KOPT-K1 (cell line): ENCODE data around the gene OTOG.

Source experiments
- H3K27ac ChIP-seq: fragments of 200-600 bp; sonication (generic); 2 replicates; pipeline ENCODE4 v1.5.1; 2016; ENCODE audit warnings: antibody characterized with exemption, mild to moderate bottlenecking, low read depth, low read length; ENCODE audit not compliant: poor library complexity, severe bottlenecking
- H3K36me3 ChIP-seq: fragments of 200-600 bp; sonication (generic); 2 replicates; pipeline ENCODE4 v1.5.1; 2017; ENCODE audit warnings: antibody characterized with exemption, mild to moderate bottlenecking, low read length, moderate library complexity; ENCODE audit not compliant: insufficient read depth
- H3K9me3 ChIP-seq: fragments of 200-600 bp; sonication (generic); 2 replicates; pipeline ENCODE4 v1.5.1; 2017; ENCODE audit warnings: antibody characterized with exemption, low read length, mild to moderate bottlenecking; ENCODE audit not compliant: insufficient read depth, poor library complexity, severe bottlenecking

Gene OTOG

DNA sequence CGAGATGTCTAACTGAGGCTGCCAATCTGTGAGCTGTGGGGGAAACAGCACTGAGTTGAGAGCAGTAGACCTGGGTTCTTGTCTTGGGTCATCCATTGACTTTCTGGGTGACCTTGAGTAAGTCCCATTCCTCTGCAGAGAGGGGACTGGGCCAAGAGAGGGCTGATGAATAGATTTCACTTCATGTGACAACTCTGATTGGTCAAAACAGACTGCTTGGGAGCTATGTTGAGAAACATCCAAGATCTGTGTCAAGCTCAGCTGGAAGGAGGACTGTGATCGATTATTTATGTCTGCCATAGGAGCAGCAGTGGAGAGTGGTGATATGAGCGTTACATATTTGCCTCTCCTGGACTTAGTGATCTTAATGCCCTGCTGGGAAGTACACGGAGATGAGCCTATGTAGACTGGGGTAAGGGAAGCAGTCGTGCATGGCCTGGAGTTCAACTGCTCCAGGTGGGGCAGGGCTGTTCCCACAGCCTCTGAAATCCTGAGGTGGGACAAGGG lies 47.7 kb downstream of the OTOG start:
- Histone ChIP-seq H3K9me3 (no peaks in the 10 kb centered on the region), H3K36me3 (no peaks in the 10 kb centered on the region)

DNA sequence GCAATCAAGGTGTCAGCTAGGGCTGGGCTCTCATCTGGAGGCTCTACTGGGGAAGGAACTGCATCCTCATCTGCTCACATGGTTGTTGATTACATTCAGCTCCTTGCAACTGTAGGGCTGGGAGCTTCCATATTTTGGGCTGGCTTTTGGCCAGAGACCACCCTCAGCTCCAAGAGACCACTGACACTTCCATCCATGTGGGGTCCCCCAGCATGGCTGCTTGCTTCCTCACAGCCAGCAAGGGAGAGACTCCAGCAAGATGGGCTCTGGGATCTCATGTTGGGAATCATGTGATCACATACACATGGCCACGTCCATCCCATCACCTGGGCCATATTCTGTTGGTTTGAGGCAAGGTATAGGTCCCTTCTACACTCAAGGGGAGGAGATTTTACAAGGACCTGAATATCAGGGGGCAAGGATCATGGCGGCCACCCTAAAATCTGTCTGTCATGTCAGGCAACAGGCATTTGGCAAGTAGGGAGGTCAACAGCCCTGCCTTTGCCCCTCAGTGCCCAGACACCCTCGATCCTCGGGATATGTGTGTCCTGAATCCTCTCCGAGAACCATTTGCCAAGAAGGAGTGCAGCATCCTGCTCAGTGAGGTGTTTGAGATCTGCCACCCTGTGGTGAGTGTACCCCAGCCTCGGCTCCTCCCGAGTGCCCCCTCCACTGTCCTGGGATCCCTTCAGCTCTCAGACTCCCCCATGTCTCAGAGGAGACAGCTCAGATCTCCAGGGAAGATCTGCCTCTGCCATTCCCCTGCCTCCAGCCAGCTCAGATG lies 48.7 kb downstream of the OTOG start:
- no peaks in the 10 kb centered on the region for H3K9me3 ChIP-seq

More for the DNA sequence above, 47.7 kb downstream of the OTOG start:
- no peak overlapping the region for H3K27ac ChIP-seq

DNA sequence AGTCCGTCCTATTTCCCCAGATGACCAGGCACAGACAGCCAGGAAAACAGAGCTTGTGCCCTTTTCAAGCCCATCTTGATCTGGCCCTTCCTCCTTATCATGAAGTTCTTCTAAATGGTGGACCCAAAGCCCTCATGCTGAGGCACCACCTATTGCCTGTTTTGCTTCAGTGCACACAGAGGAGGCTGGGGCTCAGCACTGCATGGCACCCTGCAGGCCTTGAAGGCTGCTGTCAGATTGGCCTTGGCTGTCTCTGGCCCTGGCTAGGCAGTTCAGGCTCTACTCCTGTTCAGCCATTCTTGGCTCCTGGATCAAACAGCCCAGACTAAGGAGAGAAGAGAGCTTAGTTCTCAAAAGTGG lies 49.2 kb downstream of the OTOG start:
- Histone ChIP-seq H3K27ac (no peak overlapping the region), H3K9me3 (no peaks in the 10 kb centered on the region), H3K36me3 (no peaks in the 10 kb centered on the region)

More for the DNA sequence above, 48.7 kb downstream of the OTOG start:
- H3K36me3 ChIP-seq, result no peaks in the 10 kb centered on the region
- no peak overlapping the region for H3K27ac ChIP-seq

DNA sequence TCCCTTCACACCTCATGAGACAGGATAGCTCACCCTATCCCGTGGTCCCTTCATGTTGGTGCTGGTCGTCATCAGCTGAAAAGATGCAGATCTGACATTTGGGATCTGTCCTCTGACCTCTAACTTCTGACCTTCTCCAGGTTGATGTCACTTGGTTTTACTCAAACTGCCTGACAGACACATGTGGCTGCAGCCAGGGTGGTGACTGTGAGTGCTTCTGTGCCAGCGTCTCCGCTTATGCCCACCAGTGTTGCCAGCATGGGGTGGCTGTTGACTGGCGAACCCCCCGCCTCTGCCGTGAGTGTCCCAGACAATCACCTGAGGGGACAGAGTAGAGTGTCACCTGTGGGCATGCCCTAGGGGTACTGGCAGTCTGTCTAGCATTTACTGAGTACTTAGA lies 49.7 kb downstream of the OTOG start:
- no peaks in the 10 kb centered on the region for H3K36me3 ChIP-seq
- no peaks in the 10 kb centered on the region for H3K9me3 ChIP-seq
- no peak overlapping the region for H3K27ac ChIP-seq

DNA sequence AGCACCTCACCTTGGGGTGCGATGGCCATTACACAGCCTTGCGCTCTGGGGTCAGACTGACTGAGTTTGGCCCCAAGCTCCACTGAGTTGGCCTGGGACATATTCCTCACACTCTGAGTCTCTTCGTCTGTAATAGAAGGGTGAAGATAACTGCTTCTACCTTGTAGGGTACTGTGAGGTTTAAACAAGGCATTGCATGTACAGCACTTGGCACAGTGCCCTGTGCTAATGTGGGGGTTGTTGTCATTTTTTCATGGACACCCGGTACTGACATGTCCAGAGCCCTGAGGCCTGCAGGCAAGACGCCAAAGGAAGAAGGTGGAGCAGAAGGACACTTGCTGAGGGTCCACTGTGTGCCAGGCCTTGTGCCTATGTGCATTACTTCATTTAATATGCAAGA lies 50.7 kb downstream of the OTOG start:
- Histone ChIP-seq H3K27ac (no peak overlapping the region), H3K9me3 (no peaks in the 10 kb centered on the region), H3K36me3 (no peaks in the 10 kb centered on the region)

DNA sequence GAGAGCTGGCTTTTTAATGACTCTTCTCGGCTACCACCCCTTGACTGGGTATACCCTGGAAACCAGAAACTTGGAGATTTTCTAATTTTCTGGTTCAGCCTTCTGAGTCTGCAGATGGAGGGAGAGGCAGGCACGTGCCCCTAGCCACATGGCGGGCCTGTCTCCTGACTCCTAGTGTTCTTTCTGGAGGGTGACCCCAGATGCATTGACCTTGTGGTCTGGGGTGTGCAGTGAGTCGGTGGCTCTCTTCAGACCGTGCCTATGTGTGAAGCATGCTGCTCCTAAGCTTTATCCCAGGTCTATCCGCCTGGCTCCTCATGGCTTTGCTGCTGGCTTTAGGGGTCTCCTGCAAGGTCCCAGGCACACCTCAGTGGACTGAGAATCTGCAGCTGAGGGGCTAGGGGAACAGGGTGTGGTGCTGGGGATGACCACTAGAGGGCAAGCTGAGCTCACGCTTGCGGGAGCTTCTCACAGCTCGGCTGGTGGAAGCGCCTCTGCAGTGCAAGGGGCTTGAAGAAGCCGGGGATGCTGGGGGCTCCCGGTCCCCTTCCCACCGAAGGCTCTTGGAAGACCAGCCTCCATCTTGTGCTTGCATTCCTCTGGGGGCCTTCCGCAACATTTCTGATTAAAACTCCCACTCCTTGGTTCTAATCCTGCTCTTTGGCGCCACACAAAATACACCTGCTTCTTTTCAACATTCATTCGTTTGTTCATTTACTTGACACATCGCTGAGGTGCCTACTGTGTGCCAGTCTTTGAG lies 51.8 kb downstream of the OTOG start:
- Histone ChIP-seq H3K27ac (no peak overlapping the region), H3K36me3 (no peaks in the 10 kb centered on the region), H3K9me3 (no peaks in the 10 kb centered on the region)

DNA sequence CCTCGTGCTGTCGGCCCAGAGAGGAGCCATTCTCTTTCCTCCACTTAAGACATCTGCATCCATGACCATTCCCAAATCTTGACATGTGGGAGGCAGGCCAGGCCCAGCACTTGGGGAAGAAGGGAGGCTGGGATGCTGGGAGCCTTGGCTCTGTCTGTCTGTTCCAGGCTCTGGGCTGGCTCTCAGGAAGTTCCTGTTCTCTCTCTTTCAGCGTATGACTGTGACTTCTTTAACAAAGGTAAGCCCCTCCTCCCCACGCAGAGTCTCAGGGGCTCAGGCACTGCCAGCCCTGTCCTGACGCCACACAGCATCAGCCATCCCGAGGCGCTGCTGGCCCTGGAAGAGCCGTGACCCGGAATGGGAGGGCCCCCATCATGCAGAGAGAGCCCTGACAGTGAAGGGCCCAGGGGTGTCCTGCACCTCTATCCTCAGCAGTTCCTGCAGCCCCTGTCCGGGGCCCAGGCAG lies 52.4 kb downstream of the OTOG start:
- H3K27ac ChIP-seq, result no peak overlapping the region
- no peaks in the 10 kb centered on the region for H3K9me3 ChIP-seq
- H3K36me3 ChIP-seq, result no peaks in the 10 kb centered on the region

DNA sequence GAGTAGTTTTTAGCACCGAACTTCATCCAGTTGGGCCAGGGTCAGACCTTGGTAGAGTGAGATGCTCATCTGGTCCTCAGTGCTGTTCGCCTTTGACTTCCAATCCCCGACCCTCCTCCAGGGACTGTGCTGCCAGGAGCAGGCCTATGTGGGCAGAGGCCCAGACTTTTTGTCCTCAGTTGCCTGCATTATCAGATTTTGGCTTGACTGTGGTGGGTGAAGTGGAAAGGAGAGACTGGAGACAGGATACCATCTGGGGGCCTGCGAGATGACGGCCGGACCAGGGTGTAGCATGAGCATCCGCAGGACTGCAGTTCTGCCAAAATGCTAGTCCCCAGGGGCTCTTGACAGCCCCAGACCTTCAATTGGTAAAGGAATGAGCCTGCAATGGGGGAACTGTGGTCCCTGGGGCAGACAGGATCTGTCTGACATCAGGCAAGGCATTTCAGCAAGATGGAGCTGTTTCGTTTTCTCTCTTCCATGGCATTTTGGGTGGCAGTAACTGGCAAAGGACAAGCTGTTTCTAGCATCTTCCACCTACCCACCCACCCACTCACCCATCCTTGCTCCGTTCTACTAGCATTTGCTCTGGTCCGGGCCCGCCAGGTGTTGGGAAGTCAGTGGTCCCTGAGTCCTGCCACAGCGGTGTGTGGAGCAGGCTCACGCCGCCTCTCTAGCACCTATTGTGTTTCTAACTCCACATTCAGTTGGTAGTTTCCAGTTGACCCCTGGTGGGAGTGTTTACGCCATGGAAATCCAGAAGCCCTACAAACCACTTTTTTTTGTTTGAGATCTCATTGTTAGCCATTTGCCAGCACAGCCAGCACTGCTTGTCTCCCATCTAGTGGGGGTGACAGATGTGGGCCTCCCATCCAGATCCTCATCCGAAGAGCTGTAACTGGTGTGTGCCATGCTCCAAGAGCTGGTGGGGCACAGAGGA lies 53.5 kb downstream of the OTOG start:
- H3K9me3 ChIP-seq, result no peaks in the 10 kb centered on the region
- no peaks in the 10 kb centered on the region for H3K36me3 ChIP-seq
- no peak overlapping the region for H3K27ac ChIP-seq

DNA sequence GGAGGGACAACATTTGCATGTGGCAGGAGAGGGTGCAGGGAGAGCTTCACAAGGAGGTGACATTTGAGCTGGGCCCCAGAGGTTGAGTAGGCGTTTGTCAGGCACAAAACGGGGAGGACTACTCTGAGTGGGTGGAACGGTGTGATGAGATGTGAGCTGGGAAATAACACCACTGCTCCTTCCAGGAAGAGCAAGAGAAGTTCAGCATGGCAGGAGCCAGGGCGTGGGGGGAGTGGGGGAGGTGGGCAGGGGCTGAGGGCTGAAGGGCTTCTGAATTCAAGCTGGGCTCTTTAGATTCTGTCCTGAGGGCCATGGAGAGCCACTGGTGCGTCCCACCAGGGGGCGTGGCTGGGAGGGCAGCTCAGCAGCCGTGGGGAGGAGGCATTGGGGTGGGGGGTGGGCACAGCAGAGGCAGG lies 54.2 kb downstream of the OTOG start:
- Histone ChIP-seq H3K27ac (no peak overlapping the region), H3K36me3 (no peaks in the 10 kb centered on the region), H3K9me3 (no peaks in the 10 kb centered on the region)

DNA sequence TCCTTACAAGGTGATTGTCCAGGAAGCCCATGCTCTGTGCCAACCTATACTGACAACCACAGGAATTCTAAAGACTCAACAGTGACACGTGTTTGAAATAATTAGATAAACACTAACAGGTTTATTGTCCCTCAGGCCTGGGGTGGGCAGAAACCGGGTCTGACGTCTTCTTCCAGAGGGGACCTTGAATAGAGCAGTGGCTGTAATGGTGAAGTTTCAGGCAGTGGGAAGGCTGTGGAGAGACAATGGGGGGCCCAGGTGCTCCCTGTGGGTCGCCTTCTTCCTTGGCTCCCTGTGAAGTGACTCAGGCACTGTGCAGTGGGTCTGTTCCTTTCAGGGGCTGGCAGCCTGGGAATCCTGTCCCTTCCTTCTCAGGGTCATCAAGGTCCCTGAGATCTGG lies 54.6 kb downstream of the OTOG start:
- Histone ChIP-seq H3K36me3 (no peaks in the 10 kb centered on the region), H3K9me3 (no peaks in the 10 kb centered on the region), H3K27ac (no peak overlapping the region)

DNA sequence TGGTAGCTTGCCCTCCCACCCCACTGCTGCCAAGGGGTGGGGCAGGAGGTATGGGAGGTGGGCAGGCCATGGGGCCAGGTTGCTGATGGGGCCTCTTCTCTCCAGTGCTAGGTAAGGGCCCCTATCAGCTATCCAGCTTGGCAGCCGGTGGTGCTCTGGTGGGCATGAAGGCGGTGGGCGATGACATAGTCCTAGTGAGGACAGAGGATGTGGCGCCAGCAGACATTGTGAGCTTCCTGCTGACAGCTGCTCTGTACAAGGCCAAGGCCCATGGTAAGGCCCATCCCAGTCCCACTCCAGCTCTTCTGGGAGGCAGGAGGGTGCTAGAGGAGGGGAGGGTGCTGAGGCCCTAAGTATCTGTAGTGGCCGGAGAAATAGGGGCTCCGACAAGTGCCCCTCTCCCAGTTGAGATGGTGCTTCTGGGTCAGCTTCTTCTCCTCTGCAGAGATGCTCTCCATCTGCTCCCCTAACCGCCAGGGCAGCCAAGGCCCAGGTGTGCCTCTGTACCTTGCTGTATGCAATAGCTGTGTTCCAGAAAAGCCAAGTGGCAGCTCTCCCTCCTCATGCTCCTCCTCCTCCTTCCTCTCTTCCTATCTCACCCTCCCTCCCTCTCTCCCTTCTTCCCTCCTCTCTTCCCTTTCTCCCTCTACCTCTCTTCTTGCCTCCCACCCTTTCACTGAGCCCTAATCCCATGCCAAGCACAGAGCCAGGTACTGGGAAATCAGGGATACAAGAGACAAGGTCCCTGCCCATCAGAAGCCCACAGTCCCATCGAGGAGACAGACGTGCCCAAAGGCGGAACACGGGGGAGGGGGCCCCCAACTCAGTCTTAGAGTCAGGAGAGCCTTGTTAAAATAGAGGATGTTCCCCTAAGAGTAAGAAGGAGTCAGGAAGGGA lies 55.3 kb downstream of the OTOG start:
- no peaks in the 10 kb centered on the region for H3K36me3 ChIP-seq
- H3K9me3 ChIP-seq, result no peaks in the 10 kb centered on the region
- H3K27ac ChIP-seq, result no peak overlapping the region

DNA sequence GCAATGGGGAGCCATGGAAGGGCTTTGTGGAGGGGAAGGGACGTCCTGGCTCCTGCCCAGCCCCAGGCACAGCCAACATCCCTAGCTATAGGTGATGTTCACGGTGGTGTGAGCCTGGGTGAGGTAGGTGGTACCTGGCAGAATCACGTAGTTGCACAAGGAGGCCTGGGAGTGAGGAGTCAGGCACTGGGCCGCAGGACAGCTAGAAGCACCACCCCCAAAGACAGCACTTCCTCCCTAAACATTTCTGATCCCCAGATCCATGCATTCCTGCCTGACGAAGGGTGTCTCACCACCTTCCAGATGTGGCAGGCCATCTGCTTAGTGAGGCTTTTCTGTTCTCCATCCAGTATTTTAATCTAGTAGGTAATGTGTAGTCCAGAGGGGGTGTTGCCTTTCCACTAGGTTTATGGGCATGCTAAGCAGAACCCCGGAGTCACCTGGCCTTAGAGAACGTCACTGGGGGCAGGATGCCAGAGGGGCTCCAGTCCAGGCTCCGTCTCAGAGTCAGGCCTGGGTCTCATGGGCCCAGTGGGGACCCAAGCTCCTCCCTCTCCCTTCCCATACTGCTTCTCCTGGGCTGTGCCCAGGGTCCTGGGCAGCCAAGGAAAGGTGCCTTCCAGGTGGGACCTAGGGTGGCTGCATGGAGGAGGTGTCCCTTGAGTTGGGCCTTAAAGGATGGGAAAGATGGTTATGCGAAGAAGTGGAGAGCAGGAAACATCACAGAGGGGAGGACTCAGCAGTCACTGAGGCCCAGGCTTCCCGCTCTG lies 56.2 kb downstream of the OTOG start:
- Histone ChIP-seq H3K27ac (no peak overlapping the region), H3K36me3 (no peaks in the 10 kb centered on the region), H3K9me3 (no peaks in the 10 kb centered on the region)

DNA sequence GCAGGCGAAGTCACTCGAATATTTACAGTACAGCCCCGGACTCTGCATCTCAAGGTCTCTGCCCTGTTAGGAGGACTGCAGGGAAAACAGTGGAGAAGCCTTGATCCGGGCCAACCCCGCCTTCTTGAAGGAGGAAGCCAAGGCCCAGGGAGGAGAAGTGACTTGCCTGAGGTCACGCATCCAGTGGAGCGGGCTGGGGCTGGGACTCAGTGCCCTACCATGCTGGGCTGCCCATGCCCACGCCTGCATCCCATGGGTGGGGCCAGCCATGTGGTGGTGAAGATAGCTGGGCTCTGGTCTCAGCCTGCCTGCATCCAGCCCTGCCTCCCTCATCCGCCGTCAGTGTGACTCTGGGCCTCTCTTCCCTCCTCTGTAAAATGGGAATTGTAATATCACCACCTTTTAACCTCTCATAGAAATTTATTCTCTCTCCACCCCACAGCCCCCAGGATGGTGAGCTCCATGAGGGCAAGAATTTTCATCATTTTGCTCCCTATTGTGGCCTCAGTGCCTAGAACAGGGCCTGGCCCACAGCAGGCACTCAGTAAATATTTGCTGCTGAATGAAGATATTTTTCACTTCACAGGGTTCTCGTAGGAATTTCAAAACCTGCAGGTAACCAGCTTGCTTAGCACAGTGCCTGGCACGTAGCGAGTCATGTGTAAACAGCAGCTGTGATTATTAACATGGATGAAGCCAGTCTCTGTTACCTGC lies 57.3 kb downstream of the OTOG start:
- Histone ChIP-seq H3K9me3 (no peaks in the 10 kb centered on the region), H3K27ac (no peak overlapping the region), H3K36me3 (no peaks in the 10 kb centered on the region)
